CD4-positive, alpha-beta T cell treated with Interleukin-21 for 1 hour (primary cell): ENCODE measurements around the gene IQSEC2.
A peak's percentile ranks its signal among the peaks of the same experiment; 100 is the strongest.

Experiments
- DNase-seq: peaks from one replicate; pipeline ENCODE4 v3.0.0-alpha.2; 2020

Gene IQSEC2

DNA sequence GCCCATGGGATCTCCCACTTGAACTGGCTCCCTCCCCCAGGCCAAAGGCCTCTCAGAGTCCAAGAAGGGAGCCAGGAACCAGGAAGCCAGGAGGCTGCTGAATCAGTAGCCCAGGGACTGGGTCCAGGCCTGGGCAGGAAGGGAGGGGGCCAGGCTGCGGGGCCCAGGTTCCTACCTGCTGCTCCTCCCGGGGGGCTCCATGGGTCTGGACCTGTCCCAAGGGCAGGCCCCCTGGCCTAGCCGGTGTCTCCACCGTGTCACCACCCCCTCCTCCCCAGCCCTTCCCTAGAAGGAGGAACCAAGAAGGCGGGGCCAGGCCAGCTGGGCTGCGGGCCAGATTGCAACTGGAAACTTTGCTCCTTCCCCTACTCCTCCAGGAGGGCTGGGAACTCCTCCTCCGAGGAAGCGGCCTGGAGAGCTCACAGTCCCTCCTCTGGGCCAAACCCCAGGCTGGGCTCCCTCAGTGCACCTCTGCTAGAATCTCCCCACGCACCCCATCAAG, at the start of gene IQSEC2:
Gene IQSEC2 (minus strand): TSS at position 264 of the 502 bp plus-strand sequence.
- no peak for DNase-seq

DNA sequence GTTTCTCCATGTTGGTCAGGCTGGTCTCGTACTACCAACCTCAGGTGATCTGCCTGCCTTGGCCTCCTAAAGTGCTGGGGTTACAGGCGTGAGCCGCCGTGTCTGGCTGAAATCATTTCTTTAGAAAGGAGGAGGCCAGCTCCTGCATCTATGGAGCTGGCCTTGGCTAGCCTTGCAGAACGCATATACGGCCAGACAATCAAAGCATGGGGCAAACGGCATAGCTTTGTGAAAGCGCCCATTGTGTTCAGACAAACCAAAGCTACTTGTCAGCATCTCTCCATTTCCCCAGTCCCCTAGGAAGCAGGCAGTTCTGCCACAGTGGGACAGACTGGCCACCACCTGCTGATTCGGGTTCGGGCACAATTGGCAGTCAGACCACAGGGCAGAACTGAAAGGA, 48.9 kb upstream of the IQSEC2 start:
- DNase-seq: no peak

DNA sequence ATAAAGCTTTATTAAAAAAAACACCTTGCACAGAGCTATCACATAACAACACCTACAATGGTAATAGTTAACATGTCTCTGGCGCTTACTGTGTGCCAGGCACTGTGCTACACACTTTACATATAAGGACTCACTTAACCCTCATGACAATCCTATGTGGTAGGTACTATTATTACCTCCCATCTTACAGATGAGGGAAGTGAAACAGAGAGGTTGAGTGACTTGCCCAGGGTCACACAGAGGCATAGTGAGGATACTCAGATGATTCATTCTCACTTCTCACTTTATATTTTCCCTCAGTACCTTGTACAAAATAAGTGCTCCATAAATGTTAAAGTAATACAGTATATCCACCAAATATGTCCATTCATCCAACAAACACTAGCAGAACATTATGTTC, 43.4 kb upstream of the IQSEC2 start:
- DNase-seq: no peak

DNA sequence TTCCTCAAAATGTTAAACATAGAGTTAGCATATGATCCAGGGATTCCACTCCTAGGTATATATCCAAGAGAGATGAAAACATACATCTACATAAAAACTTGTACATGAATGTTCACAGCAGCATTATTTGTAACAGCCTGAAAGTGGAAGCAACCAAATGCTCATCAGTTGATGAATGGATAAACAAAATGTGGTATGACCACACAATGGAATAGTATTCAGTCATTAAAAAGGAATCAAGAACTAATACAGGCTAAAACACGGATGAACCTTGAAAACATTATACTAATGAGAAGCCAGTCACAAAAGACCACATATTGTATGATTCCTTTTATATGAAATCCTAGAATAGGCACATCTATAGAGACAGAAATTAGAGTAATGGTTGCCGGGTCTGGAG, 42.7 kb upstream of the IQSEC2 start:
- DNase-seq: no peak

DNA sequence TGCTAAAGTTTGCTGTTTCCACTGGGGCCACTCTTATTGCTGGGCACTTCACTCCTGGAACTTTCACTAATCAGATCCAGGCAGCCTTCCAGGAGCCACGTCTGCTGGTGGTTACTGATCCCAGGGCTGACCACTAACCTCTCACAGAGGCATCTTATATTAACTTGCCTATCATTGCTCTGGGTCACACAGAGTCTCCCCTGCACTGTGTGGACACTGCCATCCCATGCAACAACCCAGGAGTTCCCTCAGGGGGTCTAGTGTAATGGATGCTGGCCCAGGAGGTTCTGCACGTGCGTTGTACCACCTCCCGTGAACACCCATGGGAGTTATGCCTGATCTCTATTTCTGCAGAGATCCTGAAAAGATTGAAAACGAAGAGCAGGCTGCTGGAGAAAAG, 41.8 kb upstream of the IQSEC2 start:
- no peak for DNase-seq

DNA sequence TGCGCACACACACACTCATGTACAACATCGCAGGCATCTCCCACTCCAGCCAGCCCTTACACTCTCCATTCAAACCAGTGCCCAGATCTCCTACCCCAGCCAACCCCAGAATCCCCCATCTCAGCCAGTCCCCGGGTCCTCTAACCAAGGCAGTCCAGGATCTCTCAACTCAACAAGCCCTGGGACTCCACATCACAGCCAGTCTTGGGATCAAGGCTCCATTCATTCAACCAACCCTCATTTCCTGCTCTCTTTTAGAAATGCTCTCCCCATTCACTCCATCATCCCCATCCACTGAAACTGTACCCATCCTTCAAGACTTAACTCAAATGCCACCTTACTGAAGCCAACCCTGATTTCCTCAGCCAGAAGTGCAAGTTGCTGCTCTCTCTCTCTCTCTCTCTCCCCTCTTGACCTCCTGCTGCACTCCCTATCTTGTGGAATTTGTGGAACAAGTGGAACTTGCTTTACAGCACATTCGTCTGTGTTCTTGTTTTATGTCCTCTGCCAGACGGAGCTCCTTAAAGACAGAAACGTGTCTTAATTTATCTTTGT, 40.6 kb upstream of the IQSEC2 start:
- DNase-seq: no peak

DNA sequence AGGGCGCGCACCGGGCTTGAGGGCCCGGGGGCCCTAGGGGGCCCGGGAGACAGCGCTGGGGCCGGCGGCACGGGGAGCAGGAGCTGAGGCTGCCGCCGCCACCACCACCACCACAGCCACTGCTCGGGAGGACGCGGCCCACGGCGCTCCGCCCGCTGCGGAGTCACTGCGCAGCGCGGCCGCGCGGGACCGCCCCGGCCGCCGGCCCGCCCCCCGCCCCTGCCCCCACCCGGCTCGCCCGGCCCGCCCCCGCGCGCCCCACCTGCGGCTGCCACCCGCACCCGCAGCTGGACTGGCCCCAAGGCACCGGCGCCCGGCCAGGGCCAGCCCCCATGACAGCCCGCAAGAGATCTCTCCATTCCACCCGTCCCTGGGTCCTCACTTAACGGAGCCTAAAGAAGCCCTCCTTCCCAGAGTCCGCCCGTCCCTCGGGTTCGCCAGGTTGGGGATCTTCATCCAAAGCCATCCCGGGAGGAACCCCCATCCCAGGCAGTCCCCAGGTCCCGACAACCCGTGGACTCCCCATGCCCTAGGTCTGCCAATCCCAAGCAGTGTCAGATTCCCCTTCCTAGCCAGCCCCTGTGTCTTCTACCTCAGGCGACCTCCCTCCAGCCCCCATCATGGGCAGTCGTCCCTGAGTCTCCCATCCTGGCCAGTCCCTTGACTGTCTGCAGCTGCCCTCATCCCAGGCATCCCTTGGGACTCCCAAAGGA, 40.0 kb upstream of the IQSEC2 start:
- peak; percentile 15 for DNase-seq

DNA sequence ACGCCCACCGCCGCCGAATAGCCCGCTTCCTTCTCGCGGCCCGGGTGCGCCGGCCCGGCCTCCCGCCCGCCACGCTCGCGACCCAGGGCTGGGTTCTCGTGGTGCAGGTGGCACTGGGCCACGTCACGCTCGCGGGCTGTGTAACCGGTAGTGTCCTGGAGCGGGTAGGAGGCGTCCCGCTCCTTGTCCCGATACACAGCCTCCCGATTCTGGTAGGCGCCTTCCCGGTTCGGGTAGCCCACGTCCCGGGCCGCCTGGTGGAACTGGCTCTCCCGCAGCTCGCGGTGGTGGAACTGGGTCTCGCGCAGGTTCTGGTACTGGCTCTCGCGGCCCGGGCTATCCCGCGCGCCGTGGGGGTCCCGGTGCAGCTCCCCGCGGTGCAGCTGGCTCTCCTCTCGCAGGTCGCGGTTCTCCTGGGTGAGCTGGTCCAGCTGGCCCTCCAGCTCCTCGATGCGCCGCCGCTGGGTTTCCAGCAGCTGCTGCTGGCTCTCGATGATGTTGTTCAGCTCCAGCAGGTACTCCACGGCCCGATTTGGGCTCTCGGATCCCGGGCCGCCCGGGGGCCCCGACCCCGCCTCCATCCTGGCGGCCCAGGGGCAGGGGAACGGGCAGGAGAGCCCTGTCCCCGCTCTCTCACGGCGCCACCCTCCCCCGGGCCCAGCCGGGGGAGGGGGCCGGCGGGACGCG, 39.3 kb upstream of the IQSEC2 start:
- peak; percentile 22 for DNase-seq

DNA sequence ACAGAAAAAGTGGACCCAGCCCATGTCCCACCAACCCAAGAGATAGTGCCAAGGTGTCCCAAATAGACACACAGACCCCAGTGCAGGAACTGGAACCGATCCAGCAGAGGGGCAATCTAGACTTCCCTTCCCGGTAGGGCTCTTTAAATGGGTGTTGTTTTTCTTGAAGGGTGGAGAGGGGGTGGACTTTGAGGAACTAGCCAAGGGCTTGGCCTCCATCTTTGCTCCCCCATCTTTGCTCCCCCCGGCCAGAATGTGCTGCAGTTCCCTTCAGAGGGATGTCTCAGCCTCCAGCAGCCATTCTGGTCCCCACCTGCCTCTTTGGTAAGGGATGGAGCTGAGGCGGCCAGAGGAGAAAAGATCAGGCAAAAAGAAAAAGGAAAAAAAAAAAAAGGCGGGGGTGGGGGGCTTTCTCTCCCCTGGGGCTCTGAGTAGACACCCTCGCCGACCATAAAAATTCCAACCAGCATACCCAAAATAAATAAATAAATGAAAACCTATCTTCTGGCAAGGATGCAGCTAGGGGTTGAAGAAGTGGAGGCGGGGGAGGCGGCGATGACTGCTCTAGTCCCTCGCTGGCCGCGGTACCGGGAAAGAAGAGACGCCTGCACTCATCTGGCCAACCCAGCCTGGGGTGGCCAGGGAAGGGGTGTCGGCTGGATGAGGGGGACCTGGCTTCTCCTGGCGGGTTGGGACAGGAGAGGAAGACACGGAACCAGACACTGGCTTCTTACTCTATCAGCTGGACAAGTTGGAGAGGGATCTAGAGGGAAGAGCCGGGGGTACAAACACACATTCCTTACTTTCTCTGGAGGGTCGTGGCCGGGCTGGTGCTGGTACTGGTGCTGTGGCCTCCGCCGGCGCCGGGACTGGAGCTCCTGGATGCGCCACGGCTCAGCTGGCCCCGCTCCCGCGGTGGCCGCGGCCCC, 38.5 kb upstream of the IQSEC2 start:
- DNase-seq: no peak

DNA sequence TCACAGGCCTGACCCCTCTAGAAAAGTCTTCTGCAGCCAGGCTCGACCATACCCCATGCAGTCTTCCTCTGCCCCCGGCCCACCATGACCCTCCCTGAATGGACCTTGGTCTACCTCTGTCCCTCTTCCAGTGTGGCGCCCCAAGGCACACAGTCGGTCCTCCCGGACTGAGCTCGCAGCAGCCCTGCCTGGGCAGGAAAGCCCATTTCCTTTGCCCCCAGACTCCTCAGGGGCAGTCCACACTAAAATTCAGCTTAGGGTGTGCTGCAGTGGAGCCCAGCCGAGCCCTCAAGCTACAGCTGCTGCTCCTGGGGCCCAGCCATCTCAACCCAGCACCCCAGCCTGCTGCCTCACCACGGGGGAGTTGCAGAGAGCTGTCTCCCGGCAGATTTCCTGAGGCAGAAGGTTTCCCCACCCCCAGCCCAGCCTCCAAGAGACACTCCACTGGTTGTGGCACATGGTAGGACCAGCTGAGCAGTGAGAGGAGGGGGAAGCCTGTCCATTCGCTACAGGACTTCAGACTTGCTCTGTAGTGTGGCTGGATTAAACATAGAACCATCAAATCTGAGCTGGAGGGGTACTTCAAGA, 37.5 kb upstream of the IQSEC2 start:
- DNase-seq: no peak

DNA sequence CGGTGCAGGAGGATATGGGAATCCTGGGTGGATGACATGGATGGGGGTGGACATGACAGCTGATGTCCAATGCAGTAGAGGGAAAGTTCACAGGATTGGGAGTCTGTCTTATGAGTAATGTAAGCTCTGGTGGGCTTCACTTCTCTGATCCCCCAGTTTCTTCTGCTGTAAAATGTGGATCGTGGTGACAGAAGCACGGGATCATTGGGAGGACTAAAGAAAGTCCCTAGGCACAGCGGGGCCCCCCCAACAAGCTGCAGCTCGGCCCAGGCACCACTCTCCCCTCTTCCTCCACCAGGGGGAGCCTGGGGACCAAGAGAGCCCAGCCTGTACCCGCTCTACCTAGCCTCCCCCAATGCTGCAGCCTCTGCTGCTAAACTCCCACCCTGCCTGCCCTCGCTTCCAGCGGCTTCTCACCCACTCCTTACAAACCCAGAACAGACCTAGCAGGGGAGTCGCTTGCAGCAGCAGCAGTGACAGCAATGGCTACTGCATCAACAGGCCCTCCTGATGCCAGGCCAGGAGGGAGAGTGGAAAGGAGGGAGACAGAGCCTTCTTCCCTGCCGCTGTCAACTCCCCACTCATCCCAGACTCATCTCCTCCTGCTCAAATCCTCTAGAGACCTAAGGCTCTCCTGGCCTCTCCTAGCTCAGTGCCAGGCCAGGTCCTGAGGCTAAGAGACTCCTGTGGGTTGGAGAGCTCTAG, 36.1 kb upstream of the IQSEC2 start:
- peak; percentile 66 for DNase-seq

DNA sequence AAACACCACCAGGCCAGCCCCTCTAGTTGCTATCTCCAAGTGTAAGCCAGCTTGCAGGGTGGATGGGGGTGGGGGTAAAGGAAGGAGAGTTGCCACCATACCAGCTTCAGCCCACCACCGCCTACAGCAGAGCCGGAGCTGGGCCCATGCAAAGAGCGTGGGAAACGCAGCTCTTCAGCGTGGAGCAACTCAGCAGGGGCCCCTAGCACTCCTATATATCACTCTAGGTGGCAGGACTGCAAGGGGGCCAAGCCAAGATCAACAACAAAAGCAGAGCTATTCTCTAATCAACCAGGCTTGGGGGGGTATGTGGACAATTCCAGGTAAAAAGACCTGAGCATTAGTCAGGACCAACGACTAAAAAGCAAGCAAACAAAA, 35.5 kb upstream of the IQSEC2 start:
- DNase-seq: no peak

DNA sequence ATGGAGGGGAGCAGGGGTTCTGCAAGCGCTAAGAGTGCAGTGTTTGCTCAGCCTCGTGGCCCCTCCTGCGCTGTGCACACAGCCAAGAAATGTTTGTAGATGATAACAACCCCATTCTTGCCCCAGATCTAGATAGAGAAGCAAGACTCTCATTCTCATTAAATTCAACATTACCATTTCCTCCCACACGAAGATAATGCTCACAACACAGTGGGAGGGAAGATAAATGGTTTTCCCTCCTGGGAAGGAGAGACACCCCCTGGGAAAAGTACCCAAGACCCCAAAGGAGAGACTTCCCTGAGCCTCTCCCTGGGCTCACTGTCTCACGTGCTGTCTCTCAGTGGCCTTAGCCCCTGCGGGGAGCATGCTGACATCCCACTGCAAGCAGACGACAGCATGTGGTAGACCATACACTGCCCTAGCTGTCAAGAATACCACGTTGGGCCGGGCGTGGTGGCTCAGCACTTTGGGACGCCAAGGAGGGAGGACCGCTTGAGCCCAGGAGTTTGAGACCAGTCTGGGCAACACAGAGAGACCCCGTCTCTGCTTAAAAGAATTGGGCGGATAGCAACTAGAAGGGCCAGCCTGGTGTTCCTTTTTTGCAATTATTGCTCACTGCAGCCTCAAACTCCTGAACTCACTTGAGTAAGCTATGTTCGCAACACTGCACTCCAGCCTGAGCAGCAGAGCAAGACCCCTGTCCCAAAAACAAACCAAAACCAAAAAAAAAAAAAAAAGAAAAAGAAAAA, 34.9 kb upstream of the IQSEC2 start:
- DNase-seq: no peak

DNA sequence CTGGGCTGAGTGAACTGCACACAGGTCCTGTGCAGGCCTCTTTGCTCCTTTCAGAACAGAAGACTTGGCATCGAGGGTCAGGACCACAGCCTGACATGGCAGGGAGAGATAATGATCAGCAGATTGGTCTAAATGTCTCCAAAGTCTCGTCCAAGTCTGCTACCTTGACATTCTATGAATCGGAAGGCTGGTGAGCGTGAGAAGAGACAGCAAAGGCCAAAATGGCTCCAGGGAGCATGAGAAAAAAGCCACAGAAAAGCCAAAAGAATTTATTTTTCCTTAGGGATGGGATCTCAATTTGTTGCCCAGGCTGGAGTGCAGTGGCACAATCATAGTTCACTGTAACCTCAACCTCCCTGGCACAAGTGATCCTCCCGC, 32.3 kb upstream of the IQSEC2 start:
- no peak for DNase-seq

DNA sequence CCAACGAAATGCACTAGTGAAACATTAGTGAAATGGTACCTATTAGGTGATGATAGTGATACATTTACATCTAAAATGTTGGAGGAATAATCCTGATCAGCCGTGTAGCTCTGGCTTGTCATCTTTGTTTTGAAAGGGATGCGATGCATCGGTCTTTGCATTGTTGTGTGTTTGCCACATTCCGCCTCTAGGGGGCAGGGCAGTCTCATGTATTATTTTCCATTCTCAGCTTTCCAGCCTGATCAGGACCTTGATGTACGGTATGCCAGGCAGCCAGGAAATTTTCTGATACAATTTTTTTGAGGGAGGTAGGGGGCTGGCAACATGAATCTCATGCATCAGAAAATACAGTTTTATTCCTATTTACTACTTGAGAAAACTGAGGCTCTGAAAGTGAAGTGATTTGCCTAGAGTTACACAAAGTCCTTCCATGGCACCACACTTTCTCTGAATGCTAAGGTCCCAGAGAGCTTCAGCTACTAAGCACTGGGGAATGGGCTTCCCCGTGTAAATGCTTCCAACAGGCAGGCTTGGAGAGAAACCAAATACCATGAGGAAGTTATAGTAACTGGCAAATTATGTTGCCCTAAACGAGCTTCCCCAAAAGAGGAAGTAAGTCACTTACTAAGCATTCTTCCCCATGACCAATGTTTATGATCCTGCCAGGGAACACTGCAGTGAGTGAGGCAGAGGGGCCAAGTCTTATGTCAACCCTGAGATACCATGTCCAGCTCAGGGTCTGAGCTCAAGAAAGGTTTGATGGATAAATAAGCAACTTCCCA, 31.8 kb upstream of the IQSEC2 start:
- DNase-seq: peak; percentile 51

DNA sequence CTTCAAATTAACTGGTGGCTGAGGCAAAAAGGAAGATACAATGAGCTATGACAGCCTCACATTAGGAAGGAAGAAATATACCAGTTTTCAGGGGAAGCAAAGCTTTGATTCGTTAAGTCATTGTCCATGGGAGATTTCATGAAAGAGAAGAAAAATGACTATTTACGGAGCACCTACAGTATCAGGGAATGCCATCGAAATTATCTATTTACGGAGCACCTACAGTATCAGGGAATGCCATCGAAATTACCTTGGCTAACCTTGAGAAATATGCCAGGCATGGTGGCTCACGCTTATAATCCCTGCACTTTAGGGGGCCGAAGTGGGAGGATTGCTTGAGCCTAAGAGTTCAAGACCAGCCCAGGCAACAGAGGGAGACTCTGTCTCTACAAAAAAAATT, 28.5 kb upstream of the IQSEC2 start:
- DNase-seq: no peak

DNA sequence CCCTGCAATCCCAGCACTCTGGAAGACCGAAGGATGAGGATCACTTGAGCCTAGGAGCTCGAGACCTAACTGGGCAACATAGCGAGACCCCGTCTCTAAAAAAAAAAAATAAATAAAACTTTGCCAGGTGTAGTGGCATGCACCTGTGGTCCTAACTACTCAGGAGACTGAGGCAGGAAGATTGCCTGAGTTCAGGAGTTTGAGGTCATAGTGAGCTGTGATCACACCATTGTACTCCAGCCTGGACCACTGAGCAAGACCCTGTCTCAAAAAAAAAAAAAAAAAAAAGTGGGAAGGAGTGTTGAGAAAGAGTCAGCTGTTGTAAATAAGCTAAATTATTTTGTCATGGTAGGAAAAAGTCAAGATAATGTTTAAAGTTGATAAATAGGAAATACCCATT, 27.5 kb upstream of the IQSEC2 start:
- DNase-seq: no peak

DNA sequence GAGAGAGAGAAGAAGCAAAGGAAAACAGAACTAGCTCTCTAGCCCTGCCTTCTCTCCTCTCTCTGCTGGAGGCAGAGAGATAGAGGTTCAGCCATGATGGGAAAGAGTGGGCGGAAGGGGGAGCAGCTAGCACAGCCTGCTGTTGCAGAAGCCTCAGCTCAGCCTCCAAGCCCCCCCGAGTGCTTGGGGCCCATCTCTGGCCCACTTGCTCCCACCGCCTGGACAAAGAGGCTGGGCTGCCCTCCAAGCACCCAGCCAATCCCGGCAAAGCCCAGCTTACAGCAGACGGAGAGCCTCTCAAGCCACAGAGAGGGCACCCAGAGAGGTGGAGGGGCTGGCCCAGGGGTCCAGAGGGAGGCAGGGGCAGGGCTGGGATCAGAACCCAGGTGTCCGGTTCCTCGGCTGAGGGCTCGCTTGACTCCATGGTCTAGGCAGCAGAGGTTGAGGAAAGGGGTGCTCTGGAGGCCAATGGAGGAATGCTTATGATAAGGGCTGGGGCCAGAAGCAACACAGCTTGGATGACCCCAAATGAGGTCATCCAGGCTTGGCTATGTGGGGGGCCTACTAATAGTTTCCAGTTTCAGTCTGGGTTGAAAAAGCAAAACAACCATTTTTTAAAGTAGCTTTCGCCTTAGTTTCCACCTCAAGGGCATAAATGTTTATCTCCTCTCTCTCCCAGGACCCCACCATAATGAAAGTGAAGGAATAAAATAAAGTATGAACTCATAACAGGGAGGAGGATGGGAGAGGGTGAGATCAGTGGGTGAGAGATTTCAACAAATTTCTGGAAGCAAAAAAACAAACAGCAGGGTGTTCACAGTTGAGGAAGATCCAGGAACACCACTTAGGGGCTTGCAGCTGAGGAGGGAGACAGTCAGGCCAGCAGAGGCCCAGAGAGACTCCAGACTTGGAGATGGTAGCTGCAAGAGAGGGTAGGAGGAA, 24.9 kb upstream of the IQSEC2 start:
- no peak for DNase-seq

DNA sequence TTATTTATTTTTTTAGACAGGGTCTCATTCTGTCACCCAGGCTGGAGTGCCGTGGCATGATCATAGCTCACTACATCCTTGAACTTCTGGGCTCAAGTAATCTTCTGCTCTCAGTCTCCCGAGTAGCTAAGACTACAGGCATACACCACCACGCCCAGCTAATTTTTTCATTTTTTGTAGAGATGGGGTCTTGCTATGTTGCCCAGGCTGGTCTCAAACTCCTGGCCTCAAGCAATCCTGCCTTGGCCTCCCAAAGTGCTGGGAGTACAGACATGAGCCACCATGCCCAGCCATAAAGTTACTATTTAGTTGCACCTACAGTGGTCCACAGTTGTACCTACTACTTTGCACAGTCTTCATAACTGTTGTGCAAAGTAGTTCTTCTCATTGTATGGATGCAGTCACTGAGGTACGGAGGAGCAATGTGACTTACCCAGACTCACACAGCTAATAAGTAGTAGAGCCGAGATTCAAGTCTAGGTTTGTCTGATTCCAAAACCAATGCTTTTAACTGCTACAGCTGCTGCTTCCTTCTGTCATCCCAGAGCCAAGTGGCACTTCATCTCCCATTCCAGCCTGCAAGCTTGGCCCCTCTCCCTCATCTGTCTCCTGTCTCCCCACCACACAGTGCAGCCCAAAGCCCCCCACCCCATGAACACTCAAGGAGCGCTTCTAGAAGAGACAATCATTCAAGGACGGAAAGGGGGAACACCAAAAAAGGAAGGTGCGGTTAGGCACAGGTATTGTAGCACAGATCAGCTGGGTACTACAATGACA, 24.0 kb upstream of the IQSEC2 start:
- DNase-seq: no peak
